ENCODE results near the gene IQGAP2.
"Not testable (repeated sequence)": the region's sequence is repeated elsewhere in the genome, so short reads cannot be mapped to it uniquely, and the experiment has no call there.

The IQGAP2 gene

DNA sequence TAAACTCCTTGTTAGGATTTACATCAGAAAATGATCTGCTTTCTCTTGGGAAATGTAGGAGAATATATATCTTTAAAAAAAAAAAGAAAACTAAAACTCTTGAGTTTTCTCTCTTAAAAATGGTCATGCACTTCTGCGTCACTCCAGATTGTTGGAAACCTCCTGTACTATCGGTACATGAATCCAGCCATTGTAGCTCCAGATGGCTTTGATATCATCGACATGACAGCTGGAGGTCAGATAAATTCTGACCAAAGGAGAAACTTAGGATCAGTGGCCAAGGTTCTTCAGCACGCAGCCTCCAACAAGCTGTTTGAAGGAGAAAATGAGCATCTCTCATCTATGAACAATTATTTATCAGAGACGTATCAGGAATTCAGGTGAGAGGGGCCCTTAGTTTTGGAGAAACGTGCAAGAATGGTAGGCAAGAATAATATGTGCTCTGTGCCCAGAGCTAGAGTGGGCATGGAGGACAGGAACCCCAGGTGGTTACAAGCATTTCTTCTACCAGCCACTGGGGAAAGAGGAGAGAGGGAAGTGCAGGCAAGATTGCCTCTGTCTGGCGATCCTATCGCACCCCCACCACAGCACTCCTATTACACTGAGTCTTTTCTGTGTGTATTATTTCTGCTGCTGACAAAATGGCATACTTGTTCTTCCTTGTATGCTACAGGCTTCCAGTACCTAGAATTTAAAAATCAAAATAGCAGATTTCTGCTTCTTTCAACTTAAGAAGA lies 271.4 kb downstream of the IQGAP2 start:
- Mint-ChIP-seq H3K9me3 (no peaks in the 10 kb centered on the region), H3K4me1 (no peaks in the 10 kb centered on the region), H3K27ac (peak overlapping the region in 1 of 2 donors; percentile 89), H3K4me3 (no peak overlapping the region), H3K27me3 (no peaks in the 10 kb centered on the region)
- ATAC-seq, result no peak
- no peak for DNase-seq

DNA sequence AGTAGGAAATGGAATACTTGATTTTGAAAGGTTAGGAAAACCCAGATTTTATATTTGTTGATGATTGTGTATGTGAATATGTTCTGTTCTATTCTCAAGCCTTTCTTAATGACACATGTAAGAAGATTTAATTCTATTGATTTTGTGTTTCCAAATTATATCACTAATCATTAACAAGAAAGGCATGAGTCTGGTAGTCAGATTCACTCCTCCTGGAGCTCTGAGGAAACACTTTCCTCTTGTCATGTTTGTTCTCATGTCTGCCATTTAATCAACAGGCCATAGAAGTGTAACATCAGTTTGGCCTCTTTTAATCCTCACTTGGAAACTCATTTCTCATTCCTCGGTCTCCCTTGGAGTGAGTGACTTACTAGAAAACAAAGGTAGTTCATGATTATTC lies 272.3 kb downstream of the IQGAP2 start:
- Mint-ChIP-seq H3K9me3 (no peaks in the 10 kb centered on the region), H3K27me3 (no peaks in the 10 kb centered on the region), H3K27ac (no peak overlapping the region), H3K4me3 (no peak overlapping the region), H3K4me1 (no peaks in the 10 kb centered on the region)
- no peak for DNase-seq
- no peak for ATAC-seq

DNA sequence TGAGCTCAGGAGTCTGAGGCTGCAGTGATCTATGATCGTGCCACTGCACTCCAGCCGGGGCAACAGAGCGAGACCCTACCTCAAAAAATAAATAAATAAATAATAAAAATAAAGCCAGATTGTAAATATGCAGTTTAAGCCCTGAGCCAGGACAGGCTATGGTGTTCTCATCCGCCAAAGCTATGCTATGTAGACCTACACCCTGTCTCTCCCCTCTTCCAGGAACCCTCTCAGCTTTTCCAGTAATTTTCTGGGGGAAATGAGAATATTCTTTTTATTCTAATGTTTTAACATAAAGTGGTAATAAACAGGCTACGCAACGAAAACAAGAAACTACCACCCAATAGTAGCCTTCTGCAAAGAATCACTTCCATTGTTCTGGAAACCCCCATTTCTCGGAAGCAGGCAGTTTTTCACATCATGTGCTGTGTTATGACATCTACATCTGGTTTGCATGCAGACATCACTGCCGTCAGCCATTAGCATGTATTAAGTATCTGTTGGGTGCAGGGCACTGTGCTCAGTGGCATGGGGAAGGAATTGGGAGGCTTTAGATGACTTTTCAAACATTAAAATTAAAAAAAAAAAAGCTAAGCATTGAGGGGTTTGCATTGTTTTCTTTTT lies 274.9 kb downstream of the IQGAP2 start:
- Mint-ChIP-seq H3K27me3 (no peaks in the 10 kb centered on the region), H3K9me3 (no peaks in the 10 kb centered on the region), H3K27ac (no peak overlapping the region), H3K4me1 (no peaks in the 10 kb centered on the region), H3K4me3 (no peak overlapping the region)
- DNase-seq (no peak), ATAC-seq (no peak)

DNA sequence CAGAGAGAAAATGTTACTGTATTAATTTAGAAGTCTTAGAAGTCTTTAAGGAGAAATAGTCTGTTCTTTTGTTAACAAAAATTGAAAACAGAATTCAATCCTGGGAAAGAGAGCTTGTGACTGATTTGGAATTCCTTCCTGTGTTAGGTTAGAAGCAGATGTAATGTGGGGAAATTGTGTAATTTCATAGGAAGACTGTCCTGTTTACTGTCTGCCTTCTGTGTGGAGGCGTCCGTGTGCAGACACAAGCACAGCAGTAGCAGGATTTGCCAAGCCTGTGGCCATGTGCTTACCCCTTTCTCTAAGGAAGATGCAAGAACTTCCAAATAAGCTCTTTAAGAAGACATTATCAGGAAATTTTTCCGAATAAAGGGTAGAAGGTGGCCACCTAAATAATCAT lies 276.1 kb downstream of the IQGAP2 start:
- Mint-ChIP-seq H3K4me1 (no peaks in the 10 kb centered on the region), H3K27me3 (no peaks in the 10 kb centered on the region), H3K27ac (no peak overlapping the region), H3K9me3 (no peaks in the 10 kb centered on the region), H3K4me3 (no peak overlapping the region)
- ATAC-seq (no peak), DNase-seq (no peak)

DNA sequence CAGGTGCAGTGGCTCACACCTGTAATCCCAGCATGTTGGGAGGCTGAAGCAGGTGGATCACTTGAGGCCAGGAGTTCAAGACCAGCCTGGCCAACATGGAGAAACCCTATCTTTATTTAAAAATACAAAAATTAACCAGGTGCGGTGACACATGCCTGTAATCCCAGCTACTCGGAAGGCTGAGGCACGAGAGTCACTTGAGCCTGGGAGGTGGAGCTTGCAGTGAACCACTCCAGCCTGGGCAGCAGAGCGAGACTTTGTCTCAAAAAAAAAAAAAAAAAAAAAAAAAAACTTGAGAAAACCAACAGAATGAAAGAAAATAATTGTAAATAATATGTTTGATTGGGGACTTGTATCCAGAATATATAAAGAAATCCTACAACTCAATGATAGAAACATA lies 277.7 kb downstream of the IQGAP2 start:
- H3K4me3 Mint-ChIP-seq, H3K27ac Mint-ChIP-seq, H3K9me3 Mint-ChIP-seq, H3K27me3 Mint-ChIP-seq, ATAC-seq, H3K4me1 Mint-ChIP-seq, DNase-seq: not testable (repeated sequence)

DNA sequence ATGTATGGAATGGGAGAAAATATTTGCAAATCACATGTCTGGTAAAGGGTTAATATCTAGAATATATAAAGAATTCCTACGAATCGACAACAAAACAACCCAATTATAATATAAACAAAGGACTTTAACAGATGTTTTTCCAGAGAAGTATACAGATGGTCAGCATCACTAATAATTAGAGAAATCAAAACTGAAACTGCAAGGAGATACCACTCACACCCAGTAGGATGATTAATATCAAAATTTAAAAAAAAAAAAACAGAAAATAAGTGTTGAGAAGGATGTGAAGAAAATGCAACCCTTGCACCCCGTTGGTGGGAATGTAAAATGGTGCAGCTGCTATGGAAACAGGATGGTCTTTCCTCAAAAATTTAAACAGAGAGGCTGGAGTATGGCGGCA lies 278.2 kb downstream of the IQGAP2 start:
- ATAC-seq, result no peak
- Mint-ChIP-seq H3K4me1 (no peaks in the 10 kb centered on the region), H3K9me3 (no peaks in the 10 kb centered on the region), H3K4me3 (no peak overlapping the region), H3K27me3 (no peaks in the 10 kb centered on the region), H3K27ac (no peak overlapping the region)
- DNase-seq, result no peak

DNA sequence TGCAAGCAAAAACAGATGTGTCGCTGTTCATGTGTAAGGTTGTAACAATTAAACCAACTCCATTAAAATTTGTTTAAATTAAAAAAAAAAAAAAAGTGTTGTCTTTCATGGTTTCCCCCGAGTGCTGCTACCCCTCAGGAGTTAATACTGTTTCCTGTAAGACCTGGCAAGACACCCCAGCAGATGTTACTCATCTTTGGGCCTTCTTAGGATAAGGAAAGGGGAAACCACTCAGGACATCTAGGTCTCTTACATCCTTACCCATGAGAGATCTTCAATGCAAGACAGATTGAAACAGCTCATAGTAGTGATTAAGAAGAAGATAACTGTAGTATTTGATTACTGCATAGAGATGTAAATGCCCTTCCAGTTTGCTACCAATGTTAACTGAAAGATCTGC lies 279.3 kb downstream of the IQGAP2 start:
- Mint-ChIP-seq H3K27me3 (no peaks in the 10 kb centered on the region), H3K9me3 (no peaks in the 10 kb centered on the region), H3K4me3 (no peak overlapping the region), H3K27ac (no peak overlapping the region), H3K4me1 (no peaks in the 10 kb centered on the region)
- DNase-seq (no peak), ATAC-seq (no peak)

DNA sequence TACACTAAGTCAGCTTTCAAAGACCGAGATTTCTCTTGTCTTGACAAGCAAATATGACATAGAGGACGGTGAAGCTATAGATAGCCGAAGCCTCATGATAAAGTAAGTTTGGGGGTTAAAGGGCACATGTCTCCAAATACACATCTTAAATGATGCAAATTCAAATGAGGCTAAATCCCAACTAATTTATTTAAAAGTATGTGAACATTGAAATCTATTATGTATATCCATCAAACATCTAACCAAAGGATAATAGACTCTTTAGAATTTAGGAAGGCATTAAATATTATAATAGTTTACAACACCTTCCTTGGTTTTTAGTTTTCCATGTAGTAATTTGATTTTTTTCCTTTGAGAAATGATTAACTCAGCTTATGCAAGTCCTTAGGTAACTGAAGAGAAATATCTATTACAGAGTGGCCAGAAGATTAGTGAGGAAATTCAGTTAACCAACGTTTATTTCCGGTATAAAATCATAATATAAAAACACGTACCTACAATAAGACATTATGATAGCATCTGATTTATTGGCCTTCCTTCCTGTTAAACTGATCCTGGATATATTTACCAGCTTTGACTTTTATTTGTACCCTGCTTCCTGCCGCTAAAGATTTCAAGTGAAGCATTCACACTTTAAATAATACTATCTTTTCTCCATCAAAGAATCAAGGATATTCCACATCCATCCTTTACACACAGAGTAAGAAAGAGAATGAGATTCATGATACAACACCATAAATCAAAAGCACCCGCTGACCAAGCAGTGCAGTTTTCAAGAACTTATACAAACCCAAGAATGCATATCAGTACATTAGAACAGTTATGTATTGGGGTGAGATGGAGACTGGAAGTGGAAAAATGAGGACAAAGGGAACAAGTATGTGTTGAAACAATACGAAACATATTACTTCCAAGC lies 281.0 kb downstream of the IQGAP2 start:
- H3K9me3 Mint-ChIP-seq, result no peaks in the 10 kb centered on the region
- H3K27ac Mint-ChIP-seq, result no peak overlapping the region

DNA sequence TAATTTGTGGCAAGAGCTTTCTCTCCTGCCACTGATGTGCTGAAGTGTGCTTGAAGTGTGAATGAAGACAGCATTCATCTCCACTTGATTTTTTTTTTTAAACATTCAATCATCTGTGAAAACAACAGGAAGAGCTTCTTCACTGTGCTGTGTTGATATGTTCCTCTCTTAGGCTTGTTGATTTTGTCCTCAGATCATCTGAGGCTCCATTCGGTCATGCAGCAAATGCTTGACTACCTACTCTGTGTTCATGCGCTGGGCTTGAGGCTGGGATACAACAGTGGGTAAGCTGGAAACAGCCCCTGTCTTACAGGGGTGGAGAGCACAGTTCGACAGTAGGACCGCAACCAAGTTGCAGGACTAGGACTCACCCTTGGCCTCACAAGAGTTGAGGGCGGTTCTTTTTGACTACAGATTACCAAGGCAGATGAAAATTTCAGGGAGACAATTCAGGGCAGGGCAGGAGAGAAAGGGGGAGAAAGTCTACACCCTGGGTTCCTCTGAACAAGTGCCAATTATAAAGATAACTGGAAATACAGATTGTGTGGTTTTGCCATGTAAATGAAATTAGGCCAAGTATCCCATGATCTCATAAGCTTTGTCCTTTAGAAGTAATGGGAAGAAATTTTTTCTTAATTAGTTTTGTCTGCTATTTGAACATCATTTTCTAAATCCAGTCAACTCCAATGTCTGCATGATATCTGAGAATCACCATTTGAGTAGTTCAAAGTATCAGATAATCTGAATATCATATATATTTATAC lies 281.9 kb downstream of the IQGAP2 start:
- H3K27me3 Mint-ChIP-seq, result no peaks in the 10 kb centered on the region
- ATAC-seq, result no peak
- H3K27ac Mint-ChIP-seq, result peak overlapping the region in 1 of 2 donors; percentile 55

More for the DNA sequence above, 281.0 kb downstream of the IQGAP2 start:
- H3K4me1 Mint-ChIP-seq, result no peaks in the 10 kb centered on the region
- H3K4me3 Mint-ChIP-seq, result no peak overlapping the region
- H3K27me3 Mint-ChIP-seq, result no peaks in the 10 kb centered on the region
- ATAC-seq (no peak), DNase-seq (no peak)

DNA sequence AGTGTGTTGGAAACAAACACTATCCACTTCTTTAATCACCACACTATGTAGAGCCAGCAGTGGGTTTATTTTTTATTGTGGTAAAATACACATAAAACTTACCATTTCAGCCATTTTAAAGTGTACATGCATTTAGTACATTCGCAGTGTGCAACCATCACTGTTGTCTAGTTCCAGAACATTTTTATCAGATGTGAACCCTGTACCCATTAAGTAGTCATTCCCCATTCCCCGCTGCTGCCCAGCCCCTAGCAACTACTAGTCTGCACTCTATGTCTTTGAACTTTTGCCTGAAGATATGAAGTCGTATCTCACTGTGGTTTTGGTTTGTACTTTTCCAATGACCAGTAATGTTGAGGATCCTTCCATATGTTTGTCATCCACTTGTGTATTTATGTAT lies 282.6 kb downstream of the IQGAP2 start:
- no peak for ATAC-seq
- no peak for DNase-seq
- Mint-ChIP-seq H3K9me3 (no peaks in the 10 kb centered on the region), H3K4me1 (no peaks in the 10 kb centered on the region), H3K27ac (no peak overlapping the region), H3K27me3 (no peaks in the 10 kb centered on the region), H3K4me3 (no peak overlapping the region)

More for the DNA sequence above, 281.9 kb downstream of the IQGAP2 start:
- Mint-ChIP-seq H3K4me3 (no peak overlapping the region), H3K9me3 (no peaks in the 10 kb centered on the region), H3K4me1 (no peaks in the 10 kb centered on the region)
- no peak for DNase-seq

DNA sequence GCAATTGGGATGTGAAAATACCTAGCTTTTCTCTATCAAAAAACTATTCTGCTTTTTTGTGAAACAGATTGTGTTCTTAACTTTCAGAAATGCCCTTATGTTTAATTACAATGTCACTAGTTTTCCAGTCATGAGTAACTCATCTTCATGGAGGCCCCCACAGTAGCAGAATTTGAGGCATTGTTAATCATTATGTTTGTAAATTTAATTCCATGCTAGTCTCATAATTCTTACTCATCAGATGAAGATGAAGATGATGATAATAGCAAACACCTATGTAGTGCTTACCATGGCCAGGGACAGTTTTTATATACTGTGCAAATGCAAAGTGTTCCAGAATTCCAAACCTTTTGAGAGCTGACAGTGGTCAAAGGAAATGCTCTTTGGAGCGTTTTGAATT lies 285.1 kb downstream of the IQGAP2 start:
- Mint-ChIP-seq H3K9me3 (no peaks in the 10 kb centered on the region), H3K4me1 (peaks cover 15% of the 10 kb centered on the region), H3K27ac (no peak overlapping the region), H3K4me3 (no peak overlapping the region), H3K27me3 (no peaks in the 10 kb centered on the region)
- ATAC-seq, result no peak
- DNase-seq, result no peak

DNA sequence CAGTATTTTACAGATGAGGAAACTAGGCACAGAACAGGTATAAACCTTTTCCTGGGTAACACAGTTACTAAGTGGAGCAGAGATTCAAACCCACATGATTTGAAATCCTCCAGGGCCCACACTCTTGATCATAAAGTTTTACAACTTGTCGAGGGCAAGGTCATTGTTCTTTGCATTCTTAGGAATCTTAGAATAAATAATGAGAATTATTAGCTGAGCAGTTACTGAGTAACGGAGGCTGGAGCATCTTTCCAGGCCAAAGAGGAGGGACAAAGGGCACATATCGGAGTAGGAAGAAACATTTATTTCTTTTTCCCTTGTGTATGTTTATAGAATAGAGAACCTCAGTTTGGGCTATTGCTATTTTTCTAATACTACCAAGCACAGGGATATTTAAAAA lies 285.8 kb downstream of the IQGAP2 start:
- H3K4me3 Mint-ChIP-seq, result no peak overlapping the region
- H3K27ac Mint-ChIP-seq, result no peak overlapping the region
- no peaks in the 10 kb centered on the region for H3K27me3 Mint-ChIP-seq
- no peaks in the 10 kb centered on the region for H3K9me3 Mint-ChIP-seq
- H3K4me1 Mint-ChIP-seq, result peaks cover 15% of the 10 kb centered on the region
- DNase-seq (no peak), ATAC-seq (no peak)

DNA sequence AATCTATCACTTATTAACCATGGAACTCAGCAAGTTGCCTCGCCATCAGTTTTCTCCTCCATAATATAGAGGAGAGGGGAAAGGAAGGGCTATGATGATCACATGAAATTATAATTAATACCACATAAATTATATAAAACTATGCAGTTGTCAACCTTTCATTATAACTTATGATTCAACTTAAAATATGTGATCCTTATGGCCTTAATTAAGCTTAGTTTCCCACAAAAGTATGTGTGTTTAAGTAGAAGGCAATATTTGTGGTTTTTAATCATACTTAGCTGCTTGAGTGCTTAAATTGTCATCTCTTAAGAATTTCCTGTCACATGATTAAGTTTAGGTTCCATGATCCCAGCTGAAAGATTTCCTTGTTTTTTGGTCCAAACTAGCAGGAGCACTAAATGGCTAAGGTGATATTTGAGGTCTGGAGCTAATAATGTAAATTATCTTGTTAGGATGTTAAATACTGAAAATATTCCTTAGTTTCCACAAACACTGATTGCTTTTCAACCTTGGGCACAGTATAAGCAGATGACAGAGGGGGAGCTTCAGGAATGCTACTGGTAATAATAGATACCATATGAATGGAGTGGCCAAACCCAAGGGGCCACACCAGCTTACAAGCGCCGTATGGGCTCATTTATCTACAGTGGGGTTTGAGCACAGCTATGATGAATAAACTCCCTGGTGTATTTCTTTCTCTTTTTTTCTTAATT lies 286.4 kb downstream of the IQGAP2 start:
- DNase-seq (no peak), ATAC-seq (no peak)
- Mint-ChIP-seq H3K4me1 (peaks cover 15% of the 10 kb centered on the region), H3K9me3 (no peaks in the 10 kb centered on the region), H3K27me3 (no peaks in the 10 kb centered on the region), H3K4me3 (no peak overlapping the region), H3K27ac (no peak overlapping the region)

DNA sequence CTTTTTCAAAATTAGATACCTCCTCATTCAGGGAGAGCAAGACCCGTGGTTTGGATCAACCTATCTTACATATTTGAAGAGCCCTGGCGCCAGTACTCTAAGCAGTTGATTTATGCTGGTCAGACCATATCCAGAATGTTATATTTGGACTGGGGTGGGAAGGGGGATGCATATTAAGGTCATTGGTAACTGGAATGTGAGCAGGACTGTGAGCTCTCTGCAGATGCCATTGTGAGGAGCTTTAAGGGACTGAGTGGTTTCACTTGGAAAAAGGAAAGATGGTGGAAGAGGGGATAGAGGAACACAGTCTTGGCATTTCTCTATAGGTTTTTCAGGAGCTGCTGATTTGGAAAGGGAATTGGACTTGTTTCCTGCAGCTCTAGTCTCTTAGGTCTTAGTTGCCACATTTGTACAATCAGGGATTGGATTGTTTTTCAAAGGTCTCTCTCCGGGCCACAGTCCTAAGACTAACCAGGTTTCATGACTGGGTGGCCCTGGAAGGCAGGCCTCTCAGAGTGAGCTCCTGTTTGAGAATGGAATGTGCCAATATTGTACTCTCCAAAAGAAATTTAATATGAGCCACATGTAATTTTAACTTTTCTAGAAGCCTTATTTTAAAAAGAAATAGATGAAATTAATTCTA lies 287.1 kb downstream of the IQGAP2 start:
- ATAC-seq (no peak), DNase-seq (no peak)
- peaks cover 15% of the 10 kb centered on the region for H3K4me1 Mint-ChIP-seq
- H3K27ac Mint-ChIP-seq, result peak overlapping the region in 1 of 2 donors; percentile 7
- H3K27me3 Mint-ChIP-seq, result no peaks in the 10 kb centered on the region
- H3K9me3 Mint-ChIP-seq, result no peaks in the 10 kb centered on the region
- no peak overlapping the region for H3K4me3 Mint-ChIP-seq
